ENCODE results near the gene NDEL1. TPM values are rescaled to one million over a fixed set of nuclear protein-coding genes. Genes with fewer than 3 reads are reported as not detected.

The NDEL1 gene
- polyA plus RNA-seq (2011; rRNA removed) (72.2 and 74.5 TPM in 2 replicates), polyA minus RNA-seq (2011; rRNA and poly(A)+ RNA removed) (44.4 and 55.8 TPM in 2 replicates)

GRCh38 chr17:8435245-8436168 lies at the start of gene NDEL1:
Gene NDEL1 (plus strand): TSS chr17:8435884. CDS start chr17:8444272, 8,388 bp downstream.
- ChIA-PET CTCF (interaction anchor here (0.8 to 1.2 kb wide), 3 partner anchors 25 to 315 kb away, joined by 3 to 4 read pairs (median 3); no protein-coding TSS in a partner anchor), POLR2A (interaction anchor here (0.6 to 1.3 kb wide), 2 partner anchors 50 to 212 kb away, joined by 3 to 4 read pairs; no protein-coding TSS in a partner anchor)
- peak; percentile 76 for DNase-seq (ENCODE audit: low read depth)
- Histone ChIP-seq H3K27me3 (ENCODE audit: control insufficient read depth, insufficient read depth, low read length) (no peaks in the 10 kb centered on the region), H3K4me3 (ENCODE audit: low read depth, low read length) (peak within 1 kb of the TSS; percentile 96), H3K36me3 (ENCODE audit: control insufficient read depth, insufficient read depth, low read length) (peaks cover 3% of the 10 kb centered on the region)
- no peak for TF ChIP-seq CTCF (IDR thresholded peaks at IDR 0.05; ENCODE audit: insufficient read depth, low read depth, low read length)

GRCh38 chr17:8386841-8387240 lies 48.8 kb upstream of the NDEL1 start:
- TF ChIP-seq CTCF (IDR thresholded peaks at IDR 0.05; ENCODE audit: insufficient read depth, low read depth, low read length): no peak

GRCh38 chr17:8387914-8388651 lies 47.6 kb upstream of the NDEL1 start:
- ChIA-PET POLR2A (no interaction called here), CTCF (no interaction called here)
- no peak for DNase-seq (ENCODE audit: low read depth)
- no peaks in the 10 kb centered on the region for H3K27me3 ChIP-seq (ENCODE audit: control insufficient read depth, insufficient read depth, low read length)
- TF ChIP-seq CTCF (IDR thresholded peaks at IDR 0.05; ENCODE audit: insufficient read depth, low read depth, low read length): no peak
- no peaks in the 10 kb centered on the region for H3K36me3 ChIP-seq (ENCODE audit: control insufficient read depth, insufficient read depth, low read length)
- no peak overlapping the region for H3K4me3 ChIP-seq (ENCODE audit: low read depth, low read length)

More at GRCh38 chr17:8386841-8387240, 48.8 kb upstream of the NDEL1 start:
- Histone ChIP-seq H3K27me3 (ENCODE audit: control insufficient read depth, insufficient read depth, low read length) (no peaks in the 10 kb centered on the region), H3K36me3 (ENCODE audit: control insufficient read depth, insufficient read depth, low read length) (no peaks in the 10 kb centered on the region), H3K4me3 (ENCODE audit: low read depth, low read length) (no peak overlapping the region)
- DNase-seq (ENCODE audit: low read depth): no peak
- ChIA-PET POLR2A (no interaction called here), CTCF (interaction anchor here (0.6 to 1.0 kb wide), 5 partner anchors 10 to 355 kb away, joined by 3 to 7 read pairs (median 4); no protein-coding TSS in a partner anchor)

- Histone ChIP-seq H3K4me3 (ENCODE audit: low read depth, low read length) (no peak overlapping the region), H3K27me3 (ENCODE audit: control insufficient read depth, insufficient read depth, low read length) (peaks cover 4% of the 10 kb centered on the region), H3K36me3 (ENCODE audit: control insufficient read depth, insufficient read depth, low read length) (no peaks in the 10 kb centered on the region)
- no peak for DNase-seq (ENCODE audit: low read depth)
- TF ChIP-seq CTCF (IDR thresholded peaks at IDR 0.05; ENCODE audit: insufficient read depth, low read depth, low read length): no peak
- ChIA-PET CTCF (interaction anchor here (1.0 to 4.7 kb wide), 3 partner anchors 8 to 355 kb away, joined by 3 to 22 read pairs (median 10); no protein-coding TSS in a partner anchor), POLR2A (no interaction called here)
Measured at GRCh38 chr17:8391711-8392110, 44.0 kb upstream of the NDEL1 start.

Measured in BJ (cell line).